ENCODE results near the gene ZNF562.

Gene ZNF562

GRCh38 chr19:9597027-9597426 lies 77.9 kb downstream of the ZNF562 start:
- no peaks in the 10 kb centered on the region for H3K27me3 ChIP-seq (ENCODE audit: control insufficient read depth, insufficient read depth, low read length)
- no peaks in the 10 kb centered on the region for H3K4me1 ChIP-seq (ENCODE audit: control insufficient read depth, insufficient read depth, low read length)
- no peak overlapping the region for H3K4me3 ChIP-seq (ENCODE audit: low read depth, low read length)
- H3K9me3 ChIP-seq (ENCODE audit: control insufficient read depth, insufficient read depth, low read length) = peaks cover 10% of the 10 kb centered on the region; the same call in 1 of the 2 replicates
- no peak overlapping the region for H3K27ac ChIP-seq (ENCODE audit: low read depth, low read length)
- H3K9ac ChIP-seq (ENCODE audit: low read depth, low read length) = no peak overlapping the region
- H3K36me3 ChIP-seq (ENCODE audit: control insufficient read depth, insufficient read depth, low read length) = no peaks in the 10 kb centered on the region

Measured in HUES48 (cell line).